HG02884 (cell line): ENCODE data around the gene COL18A1.
"Not testable (repeated sequence)": the region's sequence is repeated elsewhere in the genome, so short reads cannot be mapped to it uniquely, and the experiment has no call there.

Source experiments
- ATAC-seq: cut with Tn5 transposase; IDR thresholded peaks from one replicate; pipeline ENCODE4 v1.9.1; 2021; ENCODE audit warnings: mild to moderate bottlenecking, moderate library complexity; ENCODE audit not compliant: unreplicated experiment

Gene COL18A1

GRCh38 chr21:45366931-45367401 is 38.0 kb upstream of the COL18A1 start:
- ATAC-seq, result no peak

DNA sequence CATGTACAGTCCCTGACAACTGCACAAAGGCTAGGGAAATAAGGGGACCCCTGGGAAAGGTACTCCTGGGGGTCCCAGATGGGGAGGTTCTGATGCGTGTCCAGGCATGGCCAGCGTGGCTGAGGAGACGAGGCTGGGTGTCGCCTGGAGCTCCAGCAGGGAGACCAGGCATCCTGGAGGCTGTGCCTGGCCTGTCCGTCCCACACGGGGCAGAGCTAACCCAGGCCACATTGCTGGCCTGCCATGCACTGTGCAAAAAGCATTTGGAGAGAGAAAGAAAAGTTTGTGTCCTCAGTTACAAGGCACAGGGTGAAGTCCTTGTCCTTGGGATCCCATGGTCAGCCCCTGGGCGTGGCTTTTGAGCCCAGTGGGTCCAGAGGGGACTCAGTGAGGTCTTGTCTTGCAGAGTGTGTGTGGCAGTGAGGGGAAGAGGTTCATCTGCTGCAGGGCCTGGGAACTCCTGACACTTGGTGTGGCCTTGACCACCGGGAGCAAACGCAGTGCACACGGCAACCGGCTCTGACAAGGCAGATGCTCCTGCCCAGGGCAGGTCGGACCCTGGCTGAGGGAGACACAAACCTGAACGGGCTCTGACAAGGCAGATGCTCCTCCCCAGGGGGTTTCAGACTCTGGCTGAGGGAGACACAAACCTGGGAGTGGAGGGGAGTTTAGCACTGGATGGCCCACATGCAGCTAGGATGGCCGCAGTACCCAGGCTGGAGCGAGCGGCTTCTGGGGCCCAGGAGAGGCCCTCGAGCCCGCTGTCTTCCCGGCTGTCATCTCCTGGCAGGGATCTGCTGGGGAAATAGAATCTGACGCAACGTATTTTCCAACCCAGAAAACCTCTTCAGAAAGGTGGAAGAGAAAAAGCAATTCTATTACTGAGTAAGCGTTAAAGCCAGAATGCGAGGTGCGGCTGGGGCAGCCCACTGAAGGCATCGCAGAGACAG is 37.3 kb upstream of the COL18A1 start:
- no peak for ATAC-seq

DNA sequence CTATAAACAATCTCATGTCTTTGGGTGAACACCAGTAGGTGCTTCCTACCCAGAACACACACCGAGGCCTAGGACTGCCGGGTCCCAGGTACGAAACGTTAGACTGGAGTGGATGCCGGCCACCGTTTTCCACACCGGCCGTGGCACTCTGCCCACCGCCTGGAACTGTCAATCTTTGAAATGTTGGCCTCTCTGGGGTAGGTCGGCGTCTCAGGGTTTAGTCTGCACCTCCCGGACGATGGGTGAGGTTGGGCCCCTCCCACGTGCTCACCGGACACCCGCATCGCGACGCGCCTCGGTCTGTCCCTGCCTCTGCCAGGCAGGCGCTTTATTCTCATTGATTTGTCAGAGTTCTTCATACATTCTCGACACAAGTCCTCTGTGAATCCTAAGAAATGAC is 35.9 kb upstream of the COL18A1 start:
- not testable (repeated sequence) for ATAC-seq

- ATAC-seq, result no peak
These were observed 34.4 kb upstream of the COL18A1 start for GRCh38 chr21:45370575-45370974.

- no peak for ATAC-seq
These were observed 33.9 kb upstream of the COL18A1 start for GRCh38 chr21:45371081-45371480.

DNA sequence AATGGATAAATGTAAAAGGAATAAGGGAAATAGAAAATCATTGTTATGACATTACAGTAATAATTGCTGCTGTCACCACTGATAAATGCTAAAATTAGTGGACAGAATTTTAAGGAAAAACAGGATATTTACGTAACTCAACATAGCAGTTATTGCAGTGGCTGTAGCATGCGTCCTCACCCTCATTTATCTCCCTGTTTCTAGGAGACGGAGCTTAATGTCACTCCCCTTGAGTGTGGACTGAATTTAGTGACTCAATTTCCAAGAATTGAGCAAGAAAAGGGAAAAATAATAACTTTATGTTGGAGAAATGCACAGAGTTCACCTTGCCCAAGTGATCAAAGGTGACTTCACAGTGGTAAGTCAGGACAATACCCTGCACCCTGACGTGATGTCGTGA is 33.3 kb upstream of the COL18A1 start:
- ATAC-seq, result no peak

DNA sequence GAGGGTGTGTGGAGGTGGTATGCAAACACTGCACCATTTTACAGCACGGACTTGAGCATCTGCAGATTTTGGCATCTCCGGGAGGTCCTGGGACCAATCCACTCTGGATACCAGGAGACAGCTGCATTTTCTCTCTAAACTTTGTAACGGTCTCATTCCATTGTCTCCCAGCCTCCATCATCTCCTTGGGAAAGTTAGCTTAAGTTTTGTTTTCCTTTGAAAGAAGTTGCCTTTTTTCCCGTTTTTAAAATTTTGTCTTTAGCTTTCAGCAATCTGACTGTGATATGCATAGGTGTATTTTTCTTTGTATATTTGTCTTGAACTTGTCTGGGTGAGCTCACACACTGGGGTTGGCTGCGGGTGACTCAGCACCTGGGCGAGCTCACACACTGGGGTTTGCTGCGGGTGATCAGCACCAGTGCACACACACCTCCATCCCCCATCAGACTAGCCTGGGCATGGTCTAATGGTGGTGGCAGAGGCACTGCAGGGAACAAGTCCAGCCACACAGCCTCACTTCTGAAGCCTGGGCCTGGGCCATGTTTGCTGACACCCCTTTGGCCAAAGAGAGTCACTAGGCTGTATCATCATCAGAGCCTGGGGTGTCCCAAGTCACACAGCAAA is 32.1 kb upstream of the COL18A1 start:
- no peak for ATAC-seq

- no peak for ATAC-seq
These were observed 30.8 kb upstream of the COL18A1 start for GRCh38 chr21:45373991-45374816.

- no peak for ATAC-seq
These were observed 30.0 kb upstream of the COL18A1 start for GRCh38 chr21:45374826-45375455.

- ATAC-seq, result no peak
These were observed 28.3 kb upstream of the COL18A1 start for GRCh38 chr21:45376459-45377324.

DNA sequence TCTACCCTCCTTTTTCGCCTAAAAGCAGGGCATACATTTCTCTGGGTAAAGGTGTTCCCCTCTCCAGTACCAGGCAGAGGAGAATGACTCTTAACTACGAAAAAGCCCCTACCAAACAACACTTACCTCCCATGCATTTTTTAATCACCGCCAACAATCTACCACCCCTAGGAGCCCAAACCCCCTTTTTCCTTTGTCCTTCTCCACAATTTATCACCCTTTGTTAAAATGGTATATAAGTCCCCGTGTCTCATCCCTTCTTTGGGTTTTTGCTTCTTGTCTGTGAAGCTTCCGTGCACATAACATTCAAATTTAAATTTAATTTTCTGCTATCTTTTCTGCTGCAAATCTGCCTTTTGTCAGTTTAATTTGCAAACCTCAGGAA is 27.6 kb upstream of the COL18A1 start:
- no peak for ATAC-seq

DNA sequence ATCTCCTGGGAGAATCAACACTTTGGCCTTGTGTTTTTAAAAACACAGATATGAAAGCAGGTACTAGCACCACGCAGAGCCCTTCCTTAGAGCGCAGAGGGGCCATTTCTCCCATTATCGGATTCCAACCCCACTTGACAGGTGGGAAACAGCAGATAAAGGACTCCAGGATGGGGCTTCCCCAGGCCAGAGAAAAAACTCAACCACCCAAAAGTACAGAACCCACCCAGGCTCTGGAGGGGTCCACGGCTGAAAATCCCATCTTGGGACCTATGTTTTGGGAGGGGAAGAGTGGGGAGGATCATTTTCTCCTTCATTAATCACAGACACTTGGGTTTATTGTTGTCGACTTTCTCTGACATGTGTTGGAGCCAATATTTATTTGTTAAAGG is 27.1 kb upstream of the COL18A1 start:
- ATAC-seq, result no peak

GRCh38 chr21:45378258-45378966 is 26.6 kb upstream of the COL18A1 start:
- no peak for ATAC-seq

- ATAC-seq, result no peak
These were observed 25.6 kb upstream of the COL18A1 start for GRCh38 chr21:45379171-45379900.

GRCh38 chr21:45379901-45380330 is 25.0 kb upstream of the COL18A1 start:
- no peak for ATAC-seq

DNA sequence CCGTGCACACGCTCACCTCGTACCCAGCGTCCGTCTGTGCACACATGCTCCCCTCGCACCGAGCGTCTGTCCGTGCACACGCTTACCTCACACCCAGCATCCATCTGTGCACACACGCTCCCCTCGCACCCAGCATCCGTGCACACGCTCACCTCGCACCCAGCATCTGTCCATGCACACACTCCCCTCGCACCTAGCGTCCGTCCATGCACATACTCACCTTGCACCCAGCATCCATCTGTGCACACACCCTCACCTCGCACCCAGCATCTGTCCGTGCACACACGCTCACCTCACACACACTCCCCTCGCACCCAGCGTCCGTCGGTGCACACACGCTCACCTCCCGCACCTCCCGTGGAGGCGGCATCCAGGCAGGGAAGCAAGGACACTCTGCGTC is 24.4 kb upstream of the COL18A1 start:
- ATAC-seq, result no peak

- ATAC-seq, result no peak
These were observed 23.8 kb upstream of the COL18A1 start for GRCh38 chr21:45381036-45381787.
